Measurements from ENCODE around the gene IFIT3. TPM values are rescaled to one million over a fixed set of nuclear protein-coding genes. Genes with fewer than 3 reads are reported as not detected.

Gene IFIT3
- total RNA-seq, 4 donors from 2014 or later: 9.2 to 58.5 (median 17.2) TPM

- DNase-seq (ENCODE audit: low spot score): no peak
- TF ChIP-seq, protein P1, sequence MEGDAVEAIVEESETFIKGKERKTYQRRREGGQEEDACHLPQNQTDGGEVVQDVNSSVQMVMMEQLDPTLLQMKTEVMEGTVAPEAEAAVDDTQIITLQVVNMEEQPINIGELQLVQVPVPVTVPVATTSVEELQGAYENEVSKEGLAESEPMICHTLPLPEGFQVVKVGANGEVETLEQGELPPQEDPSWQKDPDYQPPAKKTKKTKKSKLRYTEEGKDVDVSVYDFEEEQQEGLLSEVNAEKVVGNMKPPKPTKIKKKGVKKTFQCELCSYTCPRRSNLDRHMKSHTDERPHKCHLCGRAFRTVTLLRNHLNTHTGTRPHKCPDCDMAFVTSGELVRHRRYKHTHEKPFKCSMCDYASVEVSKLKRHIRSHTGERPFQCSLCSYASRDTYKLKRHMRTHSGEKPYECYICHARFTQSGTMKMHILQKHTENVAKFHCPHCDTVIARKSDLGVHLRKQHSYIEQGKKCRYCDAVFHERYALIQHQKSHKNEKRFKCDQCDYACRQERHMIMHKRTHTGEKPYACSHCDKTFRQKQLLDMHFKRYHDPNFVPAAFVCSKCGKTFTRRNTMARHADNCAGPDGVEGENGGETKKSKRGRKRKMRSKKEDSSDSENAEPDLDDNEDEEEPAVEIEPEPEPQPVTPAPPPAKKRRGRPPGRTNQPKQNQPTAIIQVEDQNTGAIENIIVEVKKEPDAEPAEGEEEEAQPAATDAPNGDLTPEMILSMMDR (IDR thresholded peaks at IDR 0.05): no peak
- no peak for ATAC-seq (ENCODE audit: low FRiP score)
These were observed 44.2 kb downstream of the IFIT3 start for GRCh38 chr10:89371987-89372386.

- ATAC-seq (ENCODE audit: low FRiP score): peak; percentile 92
- DNase-seq (ENCODE audit: low spot score): no peak
- TF ChIP-seq, protein P1 (IDR thresholded peaks at IDR 0.05): no peak
These were observed 46.3 kb downstream of the IFIT3 start for GRCh38 chr10:89373916-89374711.

DNA sequence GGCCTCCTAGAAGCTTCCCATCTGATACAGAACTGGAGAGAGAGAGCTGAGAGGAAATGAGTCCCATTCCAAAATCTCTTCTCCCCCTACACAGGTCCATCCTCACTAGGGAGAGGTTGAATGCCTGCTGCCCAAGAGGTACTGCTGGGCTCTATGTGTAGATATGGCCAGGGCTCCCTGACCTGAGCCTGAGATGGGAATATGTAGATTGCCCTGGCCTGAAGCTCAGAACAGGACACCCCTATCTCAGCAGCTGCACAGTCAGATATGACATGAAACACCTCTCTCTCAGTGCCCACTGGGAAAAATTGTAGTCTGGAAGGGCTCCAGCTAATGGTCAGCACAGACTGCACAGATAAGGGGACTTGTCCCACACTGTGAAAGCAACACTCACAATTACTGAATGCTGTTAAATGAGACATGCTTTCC lies 46.9 kb downstream of the IFIT3 start:
- ATAC-seq (ENCODE audit: low FRiP score): peak; percentile 20

DNA sequence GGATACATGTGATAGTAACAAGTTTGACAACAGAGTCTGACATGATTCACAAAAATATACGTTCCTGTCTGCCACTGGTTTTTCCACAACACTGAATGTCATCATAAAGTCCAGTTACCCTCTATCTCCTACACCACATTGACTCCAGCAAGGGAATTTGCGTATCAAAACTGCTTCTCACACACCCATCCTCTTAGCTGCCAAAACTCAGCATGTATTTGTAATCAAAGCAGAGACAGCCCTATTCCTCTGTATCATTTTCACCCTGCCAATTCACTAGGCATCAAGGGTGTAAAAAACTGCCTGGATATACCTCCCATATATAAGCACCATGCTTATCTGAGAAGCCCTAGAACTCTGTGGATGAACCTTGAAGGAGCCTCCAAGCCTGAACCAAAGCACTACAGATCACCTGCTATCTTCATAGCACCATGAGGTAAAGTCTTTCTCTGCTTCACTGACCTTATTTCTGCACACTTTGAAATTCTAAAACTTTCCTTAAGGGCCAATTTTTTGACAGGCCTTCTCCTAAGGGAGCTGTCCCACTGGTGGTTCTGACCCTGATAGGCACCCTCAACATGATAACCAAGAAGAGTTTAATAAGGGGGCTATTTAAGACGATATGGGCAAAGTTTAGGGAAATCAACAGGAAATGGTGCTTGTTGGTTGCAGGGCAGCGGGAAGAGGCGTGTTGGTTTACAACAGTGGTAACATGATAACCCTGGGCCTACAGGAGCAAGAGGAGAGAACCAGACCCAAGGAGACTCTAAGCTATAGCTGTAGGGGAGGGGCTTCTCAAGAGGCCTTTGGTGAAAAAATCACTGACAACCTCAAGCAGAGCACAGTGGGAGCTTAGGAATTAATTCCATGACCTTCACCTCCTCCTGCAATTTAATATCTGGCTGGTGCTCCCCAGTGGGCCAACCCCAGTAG lies 50.2 kb downstream of the IFIT3 start, which contains the start of gene IFIT1B:
IFIT1B (plus strand) TSS at position 352 of the 933 bp plus-strand sequence; CDS start at position 432, 80 bp downstream.
- ATAC-seq (ENCODE audit: low FRiP score) (no peak), DNase-seq (ENCODE audit: low spot score) (no peak)
- TF ChIP-seq, protein P1 (IDR thresholded peaks at IDR 0.05): no peak

More for the DNA sequence above, 46.9 kb downstream of the IFIT3 start:
- no peak for DNase-seq (ENCODE audit: low spot score)
- TF ChIP-seq, protein P1 (IDR thresholded peaks at IDR 0.05): no peak

GRCh38 chr10:89379103-89379502 lies 51.3 kb downstream of the IFIT3 start:
- DNase-seq (ENCODE audit: low spot score) (no peak), ATAC-seq (ENCODE audit: low FRiP score) (no peak)
- TF ChIP-seq, protein P1 (IDR thresholded peaks at IDR 0.05): no peak

- TF ChIP-seq, protein P1 (IDR thresholded peaks at IDR 0.05): no peak
- DNase-seq (ENCODE audit: low spot score) (no peak), ATAC-seq (ENCODE audit: low FRiP score) (no peak)
These were observed 55.0 kb downstream of the IFIT3 start for GRCh38 chr10:89382757-89383156.

All from omental fat pad (tissue), 4 donors.